PC-9 (cell line): ENCODE results near the gene DPP7. TPM values are rescaled to one million over a fixed set of nuclear protein-coding genes. Genes with fewer than 3 reads are reported as not detected.

Source experiments
- BruUV-seq: library from RNA; stranded (reverse); fragments of 400-500 nt; replicated peaks from 2 replicates; lab custom pipeline; 2021; lab: Mats Ljungman, UMichigan
- CTCF ChIA-PET: fragments of 300-600 bp; sonication (Branson Sonifier 250); formaldehyde crosslinking; loops from one replicate; lab custom pipeline; 2022; ENCODE audit warnings: antibody characterized with exemption; lab: Charles Lee
- POLR2A ChIA-PET: fragments of 300-600 bp; sonication (Branson Sonifier 250); formaldehyde crosslinking; loops from one replicate; lab custom pipeline; 2022; ENCODE audit warnings: antibody characterized with exemption; ENCODE audit not compliant: unreplicated experiment; lab: Charles Lee
- DNase-seq, 2 experiments: peaks; one replicate each; pipeline versions ENCODE4 v3.0.0 to v3.0.0-alpha.2; 2015 to 2022; ENCODE audit warnings: mixed read lengths in 1 of 2
- H2AFZ ChIP-seq: fragments of 200-600 bp; sonication (generic); 2 replicates; pipeline ENCODE4 v1.8.1; 2017; ENCODE audit warnings: antibody characterized with exemption
- H3F3A ChIP-seq: fragments of 200-600 bp; sonication (generic); 2 replicates; pipeline ENCODE4 v1.8.1; 2017; ENCODE audit warnings: antibody characterized with exemption, mild to moderate bottlenecking, low read depth; ENCODE audit not compliant: insufficient read depth
- H3K27ac ChIP-seq: fragments of 200-600 bp; sonication (generic); 2 replicates; pipeline ENCODE4 v1.6.1; 2016; ENCODE audit warnings: mixed run types
- H3K27me3 ChIP-seq: fragments of 200-600 bp; sonication (generic); 2 replicates; pipeline ENCODE4 v1.6.1; 2016; ENCODE audit warnings: low read depth, mixed run types; ENCODE audit not compliant: insufficient read depth
- H3K36me3 ChIP-seq: fragments of 200-600 bp; sonication (generic); 2 replicates; pipeline ENCODE4 v1.6.1; 2016; ENCODE audit warnings: low read depth, mixed run types
- H3K4me1 ChIP-seq: fragments of 200-600 bp; sonication (generic); replicated peaks from 2 replicates; pipeline ENCODE4 v1.6.1; 2016; ENCODE audit warnings: mixed run types; ENCODE audit not compliant: insufficient read depth
- H3K4me2 ChIP-seq: fragments of 200-600 bp; sonication (generic); 2 replicates; pipeline ENCODE4 v1.6.1; 2017; ENCODE audit warnings: mixed run types
- H3K4me3 ChIP-seq: fragments of 200-600 bp; sonication (generic); 2 replicates; pipeline ENCODE4 v1.6.1; 2016; ENCODE audit warnings: mixed run types
- H3K79me2 ChIP-seq: fragments of 200-600 bp; sonication (generic); 2 replicates; pipeline ENCODE4 v1.6.1; 2017; ENCODE audit warnings: low read depth, mixed run types
- H3K9me2 ChIP-seq: fragments of 200-600 bp; sonication (generic); 2 replicates; pipeline ENCODE4 v1.8.1; 2017; ENCODE audit warnings: mild to moderate bottlenecking; ENCODE audit not compliant: insufficient read depth
- H3K9me3 ChIP-seq: fragments of 200-600 bp; sonication (generic); 2 replicates; pipeline ENCODE4 v1.8.1; 2016; ENCODE audit warnings: low read depth; ENCODE audit not compliant: insufficient read depth
- H4K20me1 ChIP-seq: fragments of 200-600 bp; sonication (generic); 2 replicates; pipeline ENCODE4 v1.8.1; 2017; ENCODE audit not compliant: insufficient read depth
- CTCF ChIP-seq: fragments of 200-600 bp; sonication (generic); conservative IDR thresholded peaks from 2 replicates; pipeline ENCODE4 v1.6.1; 2017; ENCODE audit warnings: mixed run types, antibody characterized with exemption, mild to moderate bottlenecking, moderate library complexity
- EZH2 ChIP-seq: fragments of 200-600 bp; sonication (generic); IDR thresholded peaks from 2 replicates; pipeline ENCODE4 v1.8.0; 2017; ENCODE audit warnings: antibody characterized with exemption, low read depth
- intact Hi-C: fragments of 100-400 bp; cut with micrococcal nuclease; formaldehyde crosslinking; loops from one replicate; pipeline ENCODE4 v1.10.0; 2022; ENCODE audit not compliant: unreplicated experiment
- total RNA-seq: library from RNA; stranded (reverse); gene quantifications from 2 replicates; pipeline ENCODE4 v1.2.3, GENCODE V29; 2021

DPP7 gene
- total RNA-seq, 1 experiment from 2014 or later: 104 TPM

- ChIA-PET CTCF (no interaction called here), POLR2A (interaction anchor here (0.8 kb wide), 1 partner anchor 12 kb away, joined by 6 read pairs; no protein-coding TSS in a partner anchor)
- Histone ChIP-seq H3K9me3 (no peaks in the 10 kb centered on the region), H3K36me3 (no peaks in the 10 kb centered on the region), H3K9me2 (no peaks in the 10 kb centered on the region), H3F3A (peaks cover 33% of the 10 kb centered on the region), H2AFZ (no peak overlapping the region), H4K20me1 (0 out of 2 replicates have a peak, but pooled peaks cover 4% of the 10 kb centered on the region), H3K4me3 (no peak overlapping the region; the same call in 1 of the 2 replicates), H3K27ac (peak overlapping the region; percentile 60), H3K4me1 (peaks cover 39% of the 10 kb centered on the region), H3K4me2 (peak overlapping the region; percentile 64), H3K79me2 (peaks cover 14% of the 10 kb centered on the region), H3K27me3 (no peaks in the 10 kb centered on the region)
- TF ChIP-seq CTCF (no peak), EZH2 (no peak)
- BruUV-seq: no TSS peak
- peak; percentile 87 for DNase-seq
- intact Hi-C loops: no loop called here
Measured at GRCh38 chr9:137083394-137084004, 31.0 kb downstream of the DPP7 start.

- Histone ChIP-seq H3K4me3 (no peak overlapping the region), H3K9me2 (no peaks in the 10 kb centered on the region), H2AFZ (no peak overlapping the region), H4K20me1 (no peaks in the 10 kb centered on the region), H3K79me2 (peaks cover 10% of the 10 kb centered on the region), H3K4me2 (peak overlapping the region; percentile 64), H3K27me3 (no peaks in the 10 kb centered on the region), H3F3A (peaks cover 28% of the 10 kb centered on the region), H3K27ac (no peak overlapping the region), H3K4me1 (peaks cover 34% of the 10 kb centered on the region), H3K36me3 (no peaks in the 10 kb centered on the region), H3K9me3 (no peaks in the 10 kb centered on the region)
- peak in 1 of 2 experiments; percentile 30 for DNase-seq
- intact Hi-C loops: no loop called here
- no TSS peak for BruUV-seq
- no peak for TF ChIP-seq CTCF
- TF ChIP-seq EZH2: no peak
- POLR2A ChIA-PET: no interaction called here
- CTCF ChIA-PET: no interaction called here
Measured at GRCh38 chr9:137082925-137083290, 31.6 kb downstream of the DPP7 start.

GRCh38 chr9:137082222-137082924 is 32.2 kb downstream of the DPP7 start:
- H3K4me2 ChIP-seq: no peak overlapping the region
- H3K27ac ChIP-seq: no peak overlapping the region
- peaks cover 4% of the 10 kb centered on the region; the same call in 1 of the 2 replicates for H3K79me2 ChIP-seq
- peaks cover 29% of the 10 kb centered on the region for H3K4me1 ChIP-seq
- H3K27me3 ChIP-seq: no peaks in the 10 kb centered on the region
- no TSS peak for BruUV-seq
- no peaks in the 10 kb centered on the region for H3K36me3 ChIP-seq
- H3K9me2 ChIP-seq: no peaks in the 10 kb centered on the region
- CTCF ChIA-PET: interaction anchor here (1.1 kb wide), 1 partner anchor 15 kb away, joined by 4 read pairs; no protein-coding TSS in a partner anchor
- H3K4me3 ChIP-seq: no peak overlapping the region
- H2AFZ ChIP-seq: no peak overlapping the region
- peaks cover 28% of the 10 kb centered on the region for H3F3A ChIP-seq
- DNase-seq: peak in 1 of 2 experiments; percentile 18
- H3K9me3 ChIP-seq: no peaks in the 10 kb centered on the region
- intact Hi-C loops: no loop called here
- H4K20me1 ChIP-seq: no peaks in the 10 kb centered on the region
- POLR2A ChIA-PET: no interaction called here
- TF ChIP-seq CTCF (no peak), EZH2 (no peak)
